GM18868 (cell line): Measurements from ENCODE around the gene SENP5.
"Not testable (repeated sequence)": the region's sequence is repeated elsewhere in the genome, so short reads cannot be mapped to it uniquely, and the experiment has no call there.

ENCODE experiments used
- ATAC-seq: cut with Tn5 transposase; IDR thresholded peaks from one replicate; pipeline ENCODE4 v1.9.1; 2021; ENCODE audit warnings: mild to moderate bottlenecking, moderate library complexity; ENCODE audit not compliant: unreplicated experiment

Gene SENP5

GRCh38 chr3:196941729-196942225 lies 74.1 kb downstream of the SENP5 start:
- peak; percentile 22 for ATAC-seq

GRCh38 chr3:196942226-196942914 lies 74.7 kb downstream of the SENP5 start, which contains the start of gene NCBP2:
NCBP2 (minus strand) TSS chr3:196942528; CDS start chr3:196942503, 25 bp downstream.
- ATAC-seq, result peak; percentile 89

- ATAC-seq, result no peak
These were observed 75.2 kb downstream of the SENP5 start for GRCh38 chr3:196942915-196943277.

- not testable (repeated sequence) for ATAC-seq
These were observed 76.5 kb downstream of the SENP5 start for GRCh38 chr3:196944037-196944790.

- no peak for ATAC-seq
These were observed 79.6 kb downstream of the SENP5 start for GRCh38 chr3:196947136-196947859.

- no peak for ATAC-seq
These were observed 80.2 kb downstream of the SENP5 start for GRCh38 chr3:196947860-196948441.

- no peak for ATAC-seq
These were observed 80.9 kb downstream of the SENP5 start for GRCh38 chr3:196948442-196949284.

- no peak for ATAC-seq
These were observed 81.5 kb downstream of the SENP5 start for GRCh38 chr3:196949285-196949619.

- ATAC-seq, result no peak
These were observed 82.0 kb downstream of the SENP5 start for GRCh38 chr3:196949750-196950149.

GRCh38 chr3:196951371-196951770 lies 83.7 kb downstream of the SENP5 start:
- no peak for ATAC-seq

GRCh38 chr3:196954832-196955231 lies 87.1 kb downstream of the SENP5 start:
- ATAC-seq, result no peak

GRCh38 chr3:196962108-196962929 lies 94.6 kb downstream of the SENP5 start:
- ATAC-seq, result no peak

GRCh38 chr3:196962930-196963630 lies 95.4 kb downstream of the SENP5 start:
- no peak for ATAC-seq

GRCh38 chr3:196963631-196963953 lies 95.9 kb downstream of the SENP5 start:
- ATAC-seq, result no peak

GRCh38 chr3:196965112-196965803 lies 97.5 kb downstream of the SENP5 start:
- ATAC-seq, result no peak

- ATAC-seq, result no peak
These were observed 98.1 kb downstream of the SENP5 start for GRCh38 chr3:196965804-196966173.

- no peak for ATAC-seq
These were observed 99.0 kb downstream of the SENP5 start for GRCh38 chr3:196966526-196967401.
